Activated T-helper 1 cell treated with Interleukin-2 at 50 U/mL for 16 hours (primary cell): ENCODE measurements around the gene ZNF195.
"Not testable (repeated sequence)": the region's sequence is repeated elsewhere in the genome, so short reads cannot be mapped to it uniquely, and the experiment has no call there.

Experiments used
- DNase-seq: peaks from one replicate; pipeline ENCODE4 v3.0.0-alpha.2; 2020; ENCODE audit warnings: low read depth

Gene ZNF195

DNA sequence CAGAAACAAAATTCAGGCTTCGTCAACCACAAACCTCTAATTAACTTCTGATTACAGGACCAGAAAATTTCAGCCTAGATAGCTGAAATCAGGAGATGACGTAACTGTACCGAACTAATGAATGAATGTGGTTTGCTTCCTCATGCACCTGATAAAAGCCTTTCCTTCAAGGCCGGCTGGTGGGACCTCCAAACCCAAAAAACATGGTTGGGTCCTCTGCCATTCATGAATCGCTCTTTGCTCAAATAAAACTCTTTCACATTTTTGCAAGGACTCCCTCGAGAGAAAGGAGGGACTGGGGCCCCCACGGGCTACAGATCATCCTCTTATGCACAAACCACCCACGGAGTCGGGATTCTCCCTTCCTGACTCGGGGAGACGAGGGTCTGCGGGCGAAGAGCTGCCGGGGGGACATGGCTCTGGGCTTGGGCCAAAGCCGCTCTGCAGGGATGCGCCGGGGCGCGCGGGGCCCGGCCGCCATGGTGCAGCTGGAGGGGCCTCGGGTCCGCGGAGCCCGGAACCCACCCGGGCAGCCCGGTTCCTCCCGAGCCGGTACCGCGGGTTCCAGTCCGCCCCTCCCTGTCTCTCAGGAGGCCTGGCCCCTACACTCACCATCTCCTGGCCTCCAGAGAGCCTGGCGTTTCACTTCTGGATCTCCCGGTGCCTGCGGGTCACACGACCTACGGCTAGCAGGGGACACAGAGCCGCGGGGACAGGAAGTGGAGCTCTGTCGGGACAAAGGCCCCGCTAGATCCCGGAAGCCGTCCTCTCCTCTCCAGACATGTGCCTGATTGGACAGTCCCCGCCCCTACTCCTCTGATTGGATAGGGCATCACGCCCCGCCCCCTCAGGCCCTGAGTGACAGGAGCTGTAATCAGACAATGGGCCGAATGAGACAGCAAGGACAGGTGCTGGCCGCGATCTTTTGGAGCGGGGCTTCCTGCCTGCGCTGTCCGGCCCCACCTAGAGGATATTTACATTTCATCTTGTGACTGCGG, at the start of gene ZNF195:
TSS of gene ZNF195 (minus strand) at position 721 of the 998 bp plus-strand sequence. CDS start at position 615, 106 bp downstream.
- DNase-seq: peak; percentile 95

DNA sequence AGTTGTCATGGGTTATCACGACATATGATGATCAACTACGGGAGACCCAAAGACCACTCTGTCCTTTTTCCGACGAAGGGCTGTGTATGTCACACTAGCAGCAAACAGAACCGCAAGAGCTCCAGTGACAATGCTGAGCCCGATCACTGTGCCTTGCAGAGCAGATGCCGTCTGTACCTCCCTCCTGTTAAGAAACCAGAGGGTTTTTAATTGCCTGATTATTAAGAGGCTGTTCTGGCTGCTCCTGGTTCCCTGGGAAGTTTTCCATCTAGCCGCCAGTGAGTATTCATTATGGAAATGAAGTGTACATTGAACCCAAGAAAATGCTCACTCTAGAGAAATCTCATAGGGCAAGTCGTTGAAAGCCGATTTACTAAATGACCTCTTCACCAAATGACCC, 49.1 kb upstream of the ZNF195 start:
- not testable (repeated sequence) for DNase-seq

DNA sequence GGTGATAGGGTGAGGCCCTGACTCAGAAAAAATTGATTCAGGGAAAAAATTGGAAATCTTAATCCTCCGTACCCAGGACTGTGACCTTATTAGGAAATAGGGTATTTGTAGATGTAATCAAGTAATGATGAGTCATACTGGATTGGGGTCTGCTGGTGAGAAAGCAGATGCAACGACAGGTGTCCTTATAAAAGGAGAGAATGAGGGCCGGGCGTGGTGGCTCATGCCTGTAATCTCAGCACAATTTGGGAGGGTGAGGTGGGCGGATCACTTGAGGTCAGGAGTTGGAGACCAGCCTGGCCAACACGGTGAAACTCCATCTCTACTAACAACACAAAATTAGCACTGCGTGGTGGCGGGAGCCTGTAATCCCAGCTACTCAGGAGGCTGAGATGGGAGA, 47.6 kb upstream of the ZNF195 start:
- not testable (repeated sequence) for DNase-seq

DNA sequence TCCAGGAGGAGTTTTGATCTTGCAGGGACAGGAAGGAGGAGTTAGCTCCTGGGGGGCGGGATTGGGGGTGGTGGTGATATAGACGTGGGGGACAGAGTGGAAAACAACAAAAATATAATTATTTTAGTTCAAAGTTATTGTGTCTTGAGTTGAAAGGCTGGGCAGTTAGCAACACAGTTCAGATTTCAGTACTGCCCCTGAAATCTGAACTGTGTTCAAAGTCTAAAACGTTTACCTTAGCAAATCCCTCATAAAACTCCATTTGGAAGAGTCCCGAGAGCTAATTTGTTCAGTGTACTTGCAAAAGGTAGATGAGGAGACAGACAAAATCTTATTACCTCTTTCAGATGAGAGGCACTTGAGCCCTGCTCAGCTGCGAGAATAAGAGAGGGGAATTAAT, 45.0 kb upstream of the ZNF195 start:
- not testable (repeated sequence) for DNase-seq

DNA sequence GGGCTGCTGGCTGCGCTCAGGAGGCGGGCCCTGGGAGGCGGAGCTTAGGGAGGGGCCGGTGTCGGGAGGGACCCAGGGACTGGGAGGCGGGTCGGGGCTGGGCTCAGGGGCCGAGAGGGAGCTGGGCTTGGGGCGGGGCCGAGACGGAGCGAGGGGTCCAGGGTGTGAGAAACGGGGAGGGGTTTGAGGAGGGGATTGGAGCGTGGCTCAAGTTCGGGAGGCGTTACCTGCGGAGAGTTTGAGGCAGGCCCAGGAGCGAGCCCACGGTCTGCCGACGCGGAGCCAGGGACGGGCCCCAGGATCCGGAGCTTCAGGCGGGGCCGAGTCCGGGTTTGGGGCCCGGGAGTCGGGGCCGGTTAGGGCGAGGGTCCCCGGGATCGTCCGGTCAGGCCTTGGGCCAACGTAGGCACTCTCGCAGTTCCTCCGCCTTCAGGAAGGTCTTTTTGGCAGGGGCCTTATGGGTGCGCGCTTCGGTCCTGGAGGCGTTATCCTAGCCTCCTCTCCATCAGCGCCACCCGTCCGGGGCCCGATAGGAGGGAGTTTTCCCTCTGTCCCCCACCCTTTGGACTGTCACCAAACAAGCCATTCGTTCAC, 44.3 kb upstream of the ZNF195 start:
- DNase-seq: not testable (repeated sequence)

DNA sequence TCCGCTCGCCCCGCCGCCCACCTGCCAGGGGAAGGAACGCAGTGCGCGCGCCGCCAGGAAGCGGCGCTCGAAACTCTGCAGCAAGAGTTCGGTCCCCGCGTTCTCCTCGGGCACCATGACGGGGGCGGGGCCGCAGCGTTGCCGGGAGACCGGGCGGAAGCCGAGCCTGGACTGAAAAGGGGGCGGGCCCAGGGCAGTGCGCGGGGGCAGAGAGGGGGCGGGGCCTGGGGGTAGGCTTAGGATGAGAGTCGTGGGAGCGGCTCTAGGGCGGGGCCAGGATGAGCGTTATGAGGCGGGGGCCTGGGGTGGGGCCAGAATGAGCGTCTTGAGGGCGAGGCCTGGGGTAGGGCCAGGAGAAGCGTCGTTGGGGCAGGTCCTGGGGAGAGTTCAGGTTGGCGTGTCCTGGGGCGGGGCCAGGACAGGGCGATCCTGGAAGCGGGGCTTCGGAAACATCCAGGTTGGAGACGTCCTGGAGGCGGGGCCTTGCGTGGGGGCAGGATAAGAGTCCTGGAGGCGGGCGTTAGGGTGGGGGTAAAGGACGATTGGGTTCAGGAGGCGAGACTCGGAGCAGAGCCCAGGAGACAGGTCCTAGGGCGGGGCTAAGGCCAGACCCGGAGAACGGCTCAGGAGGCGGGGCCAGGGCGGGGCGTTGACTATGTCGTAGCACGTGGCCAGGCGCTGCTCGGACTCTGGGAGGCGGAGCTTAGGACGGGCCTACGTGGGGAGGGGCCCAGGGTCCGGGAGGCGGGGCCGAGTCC, 43.6 kb upstream of the ZNF195 start:
- peak; percentile 98 for DNase-seq

DNA sequence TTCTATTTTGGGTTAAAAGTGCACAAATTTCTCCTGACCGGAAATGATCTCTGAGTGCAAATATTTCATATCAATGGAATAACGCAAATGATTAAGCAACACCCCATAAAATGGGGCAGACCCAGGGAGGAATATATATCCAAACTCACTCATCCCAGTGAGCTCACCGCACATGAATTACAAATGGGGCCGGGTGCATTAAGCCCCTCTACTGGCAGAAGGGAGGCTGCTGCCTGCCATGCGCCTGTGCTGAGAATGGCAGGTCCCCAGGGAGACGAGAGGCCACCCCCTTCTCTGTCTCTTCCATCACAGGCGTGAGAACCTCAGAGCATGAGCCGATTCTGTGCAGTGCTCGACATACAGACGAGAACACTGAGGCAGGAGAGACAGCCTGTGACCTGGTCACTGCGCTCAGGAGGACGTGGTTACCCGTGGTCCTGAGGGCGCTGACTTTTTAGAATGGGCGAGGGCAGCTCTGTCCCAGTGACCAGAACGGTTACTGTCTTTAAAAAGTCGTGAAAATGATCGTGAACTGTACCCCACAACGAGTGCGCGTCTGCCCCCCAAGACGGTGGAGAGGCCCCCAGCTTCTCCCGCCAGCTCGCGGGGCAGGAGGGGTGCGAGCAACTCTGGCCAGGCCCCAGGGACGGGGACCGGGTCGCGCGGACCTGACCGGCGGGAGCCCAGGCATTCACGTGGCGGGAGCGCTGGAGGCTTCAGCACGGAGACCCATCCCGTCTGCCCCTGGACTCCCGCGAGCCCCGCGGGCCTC, 42.8 kb upstream of the ZNF195 start:
- DNase-seq: not testable (repeated sequence)

DNA sequence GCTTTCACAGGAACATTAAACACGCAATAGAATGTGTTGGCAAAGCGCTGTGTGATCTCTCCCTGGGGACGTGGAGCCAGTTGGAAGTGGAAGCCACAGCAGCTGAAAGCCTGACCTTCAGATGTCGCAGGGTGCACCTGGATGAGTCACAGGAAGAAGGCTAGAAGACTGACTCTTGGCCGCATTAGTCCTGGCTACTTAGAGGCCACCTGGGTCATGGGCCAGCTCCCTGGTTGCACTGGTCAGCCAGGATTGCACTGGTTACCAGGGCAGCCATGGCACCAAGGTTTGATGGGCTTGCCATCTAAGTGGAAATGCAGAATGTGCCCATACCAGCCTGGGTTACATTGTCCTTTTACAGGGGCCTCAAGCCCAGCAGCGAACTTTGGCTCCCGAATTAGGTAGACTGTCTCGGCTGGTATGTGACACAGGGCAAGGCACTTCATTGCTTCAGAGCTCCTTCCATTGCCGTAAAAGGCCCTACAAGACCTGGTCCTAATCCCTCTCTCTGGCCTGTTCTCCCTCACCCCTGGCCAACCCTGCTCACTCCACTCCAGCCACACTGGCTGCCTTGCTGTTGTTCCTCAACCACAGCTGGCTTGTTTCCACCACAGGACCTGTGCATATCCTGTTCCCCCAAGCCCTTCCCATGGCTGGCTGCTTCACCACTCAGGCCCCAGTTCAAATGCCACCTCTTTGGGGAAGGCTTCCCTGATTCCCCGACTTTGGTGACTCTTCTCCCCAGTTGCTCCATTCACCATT, 41.5 kb upstream of the ZNF195 start:
- DNase-seq: not testable (repeated sequence)

DNA sequence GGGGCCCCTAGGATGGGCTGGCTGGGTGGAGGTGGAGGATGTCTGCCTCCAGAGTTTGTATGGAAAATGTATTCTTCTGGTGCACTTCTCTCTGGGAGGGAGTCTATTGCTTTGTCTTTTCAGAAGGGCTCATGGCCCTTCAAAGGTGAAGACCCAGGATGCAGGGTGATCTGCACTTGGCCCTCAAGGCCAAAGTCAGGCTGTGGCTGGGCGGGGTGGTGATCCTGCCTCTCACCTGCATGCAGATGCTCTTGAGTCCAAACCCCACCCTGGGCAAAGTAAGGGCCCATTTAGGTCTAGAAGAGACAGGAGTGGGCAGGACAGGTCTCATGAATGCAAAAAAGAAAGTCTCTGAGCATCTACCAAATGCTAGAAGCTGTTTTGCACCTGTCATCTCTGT, 40.5 kb upstream of the ZNF195 start:
- not testable (repeated sequence) for DNase-seq

DNA sequence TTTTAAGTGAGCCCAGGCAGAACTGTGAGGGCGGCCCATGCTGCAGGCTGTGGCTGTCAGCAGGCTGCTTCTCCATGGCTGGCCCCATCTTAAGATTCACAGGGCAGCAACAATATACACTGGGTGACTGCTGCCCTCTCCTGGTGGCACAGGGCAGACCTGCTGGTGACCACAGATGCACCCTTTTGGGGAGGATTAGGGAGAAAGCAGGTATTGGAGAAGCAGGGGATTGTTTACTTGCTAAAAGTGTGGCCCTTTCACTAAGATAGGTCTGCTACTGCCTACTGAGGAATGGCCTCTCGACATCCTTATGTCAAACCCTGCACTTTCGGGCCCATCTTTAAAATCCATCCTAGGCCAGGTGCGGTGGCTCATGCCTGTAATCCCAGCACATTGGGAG, 38.1 kb upstream of the ZNF195 start:
- peak; percentile 35 for DNase-seq

DNA sequence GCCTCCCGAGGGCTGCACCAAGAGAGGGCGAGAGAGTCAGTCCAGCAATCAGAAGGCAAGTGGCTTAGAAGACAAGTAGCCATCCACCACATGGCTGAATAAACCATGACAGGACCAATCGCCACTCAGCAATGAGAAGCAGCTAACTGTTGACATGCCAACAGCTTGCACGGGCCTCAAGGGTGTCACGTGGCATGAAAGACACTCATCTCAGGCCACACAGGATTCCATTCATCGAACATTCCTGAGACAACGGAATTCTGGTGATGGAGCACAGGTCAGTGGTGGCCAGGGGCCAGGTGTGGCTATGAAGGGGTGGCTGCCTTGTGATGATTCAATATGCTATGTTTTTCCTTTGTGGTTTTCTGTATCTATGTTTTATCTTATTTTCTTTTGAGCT, 36.4 kb upstream of the ZNF195 start:
- not testable (repeated sequence) for DNase-seq

DNA sequence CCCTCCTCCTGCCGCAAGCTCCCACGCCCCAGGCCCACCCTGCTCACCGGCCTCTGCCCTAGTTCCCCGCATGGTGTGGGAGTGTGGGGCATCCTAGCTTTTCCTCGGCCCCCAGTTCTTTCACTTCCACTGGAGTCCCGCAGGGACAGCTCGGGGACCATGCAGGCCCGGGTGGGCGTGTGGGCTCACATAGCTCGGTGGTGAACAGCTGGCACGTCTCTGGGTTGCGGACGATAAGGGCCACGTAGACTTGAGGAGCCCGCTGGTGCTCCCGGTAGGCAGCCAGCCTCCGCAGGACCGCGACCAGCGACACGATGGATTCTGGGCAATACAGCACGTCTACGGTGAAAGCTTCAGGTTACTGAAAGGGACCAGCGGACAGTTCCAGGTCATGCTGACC, 34.7 kb upstream of the ZNF195 start:
- DNase-seq: not testable (repeated sequence)

DNA sequence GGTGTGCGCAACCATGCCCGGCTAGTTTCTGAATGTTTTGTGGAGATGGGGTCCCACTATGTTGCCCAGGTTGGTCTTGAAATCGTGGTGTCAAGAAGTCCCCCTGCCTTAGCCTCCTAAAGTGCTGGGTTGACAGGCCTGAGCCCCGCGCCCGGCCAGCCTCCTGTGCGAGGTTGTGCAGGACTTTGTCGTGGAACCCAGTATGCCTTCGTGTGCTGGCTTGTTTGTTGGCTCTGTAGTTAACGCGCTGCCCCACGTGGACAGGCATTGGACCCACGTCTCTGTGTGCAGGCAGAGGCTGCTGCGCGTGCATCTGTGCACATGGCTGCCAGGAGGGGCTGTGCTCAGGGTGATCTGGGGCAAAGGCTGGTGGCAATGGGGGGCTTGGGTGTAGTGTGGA, 33.9 kb upstream of the ZNF195 start:
- DNase-seq: no peak

DNA sequence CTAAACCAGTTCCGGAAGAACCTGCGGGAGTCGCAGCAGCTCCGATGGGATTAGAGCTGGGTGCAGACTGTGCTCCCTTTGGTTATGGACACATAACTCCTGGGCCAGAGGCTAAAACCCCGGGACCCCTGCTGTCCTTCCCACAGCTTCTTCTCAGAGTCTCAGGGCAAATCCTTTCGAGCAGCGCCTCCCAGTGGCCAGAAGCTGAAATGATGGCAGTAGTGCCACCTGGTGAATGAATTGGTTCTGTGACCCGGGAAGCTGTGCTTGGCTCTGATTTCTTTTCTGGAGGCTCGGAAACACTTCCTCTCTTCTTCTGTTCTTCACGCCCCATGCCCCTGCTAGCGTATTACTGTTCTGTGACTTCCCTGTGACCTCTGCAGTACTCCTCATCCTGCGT, 29.8 kb upstream of the ZNF195 start:
- peak; percentile 52 for DNase-seq

DNA sequence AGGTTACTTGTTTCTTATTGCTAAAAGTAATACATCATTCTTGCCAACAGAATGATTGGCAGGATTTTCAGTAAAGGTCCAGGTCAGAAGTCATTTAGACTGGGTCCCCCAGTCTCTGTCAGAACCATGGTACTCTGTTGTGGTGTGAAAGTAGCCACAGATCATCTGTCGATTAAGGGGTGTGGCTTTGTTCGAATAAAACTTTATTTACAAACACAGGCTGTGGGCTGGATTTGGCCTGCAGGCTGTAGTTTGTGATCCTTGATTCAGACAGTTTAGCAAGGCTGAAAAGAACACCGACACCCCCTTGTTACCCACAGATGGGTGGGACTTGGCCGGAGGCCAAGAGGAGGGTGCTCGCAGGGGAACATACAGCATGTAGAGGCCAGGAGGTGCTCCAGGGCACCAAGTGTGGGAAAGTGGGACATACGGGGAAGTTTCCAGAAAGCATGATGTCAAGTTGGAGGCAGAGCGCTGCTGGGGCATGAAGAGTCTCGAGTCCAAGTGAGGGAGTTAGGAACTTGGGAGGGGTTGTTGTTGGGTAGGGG, 29.2 kb upstream of the ZNF195 start:
- DNase-seq: not testable (repeated sequence)

DNA sequence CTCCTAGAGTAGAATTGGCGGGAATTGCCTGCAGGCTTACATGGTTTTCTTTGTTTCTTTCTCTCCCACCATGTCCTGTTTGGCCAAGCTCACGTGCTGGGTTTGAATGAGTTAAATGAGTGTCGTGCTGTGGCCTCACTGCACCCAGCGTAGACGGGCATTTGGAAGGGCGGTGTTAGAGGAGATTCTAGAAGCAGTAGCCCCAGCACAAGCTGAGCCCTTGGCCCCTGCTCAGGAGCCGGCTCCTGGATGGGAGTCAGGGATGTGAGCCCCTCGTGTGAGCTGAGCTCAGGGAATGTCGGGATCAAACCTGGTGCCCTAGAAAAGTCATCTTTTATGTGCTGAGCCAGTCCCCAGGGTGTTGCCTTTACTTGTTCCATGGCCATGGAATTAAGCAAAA, 28.0 kb upstream of the ZNF195 start:
- DNase-seq: not testable (repeated sequence)

DNA sequence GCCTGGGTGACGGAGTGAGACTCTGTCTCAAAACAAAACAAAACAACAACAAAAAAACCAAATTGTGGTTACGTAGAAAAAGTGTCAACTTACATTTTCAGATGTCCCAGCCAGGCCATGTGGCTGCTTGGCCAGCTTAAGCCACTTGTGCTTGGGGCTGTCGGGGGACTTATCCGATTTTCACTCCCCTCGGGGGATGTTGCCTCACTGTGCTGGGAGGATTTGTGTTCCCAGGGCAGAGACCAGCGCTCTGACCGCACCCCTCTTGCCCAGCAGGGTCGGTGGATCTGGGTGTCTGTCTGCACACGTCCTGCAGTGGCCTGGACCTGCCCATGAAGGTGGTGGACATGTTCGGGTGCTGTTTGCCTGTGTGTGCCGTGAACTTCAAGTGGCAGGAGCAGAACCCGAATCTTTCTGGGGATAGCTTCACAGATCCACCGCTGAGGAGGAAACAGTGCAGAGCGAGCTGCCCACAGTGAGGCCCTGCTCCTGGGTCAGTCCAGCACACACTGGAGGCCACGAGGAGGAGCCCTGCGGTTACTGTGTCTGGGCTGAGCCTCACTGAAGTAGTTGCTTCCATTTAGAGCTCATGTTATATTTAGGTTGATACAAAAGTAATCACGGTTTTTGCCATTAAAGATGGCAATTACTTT, 27.4 kb upstream of the ZNF195 start:
- DNase-seq: not testable (repeated sequence)

DNA sequence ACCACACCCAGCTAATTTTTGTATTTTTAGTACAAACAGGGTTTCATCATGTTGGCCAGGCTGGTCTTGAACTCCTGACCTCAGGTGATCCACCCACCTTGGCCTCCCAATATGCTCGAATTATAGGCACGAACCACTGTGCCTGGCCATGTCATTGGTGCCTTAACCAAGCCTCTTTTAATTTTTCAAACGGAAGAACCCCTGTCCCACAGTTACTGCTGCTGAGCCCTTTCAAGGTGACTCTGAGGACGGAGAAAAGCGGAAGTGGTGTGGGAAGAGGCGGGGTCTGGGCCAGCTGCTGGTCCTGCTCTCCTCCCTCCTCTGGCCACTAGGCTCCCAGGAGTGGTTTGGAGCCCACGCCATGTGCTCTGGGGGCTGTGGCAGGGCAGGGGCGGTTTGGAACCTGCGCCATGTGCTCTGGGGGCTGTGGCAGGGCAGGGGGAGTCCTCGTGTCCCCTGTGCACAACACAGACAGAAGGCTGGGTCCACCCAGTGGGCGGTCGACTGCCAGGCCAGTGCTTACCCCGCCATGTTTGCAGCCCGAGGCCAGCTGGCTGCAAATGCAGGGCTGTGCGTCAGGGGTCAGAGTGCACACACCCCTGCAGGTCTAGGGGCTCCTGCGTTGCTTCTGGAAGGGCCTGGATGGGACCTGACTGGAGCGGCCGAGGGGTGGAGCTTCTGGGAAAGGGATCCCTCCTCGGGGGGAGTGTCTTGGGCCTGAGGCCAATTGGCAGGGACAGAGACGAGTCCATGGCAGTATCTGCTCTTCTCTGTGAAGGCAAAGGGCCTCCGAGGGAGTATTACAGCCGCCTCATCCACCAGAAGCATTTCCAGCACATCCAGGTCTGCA, 25.4 kb upstream of the ZNF195 start:
- not testable (repeated sequence) for DNase-seq

DNA sequence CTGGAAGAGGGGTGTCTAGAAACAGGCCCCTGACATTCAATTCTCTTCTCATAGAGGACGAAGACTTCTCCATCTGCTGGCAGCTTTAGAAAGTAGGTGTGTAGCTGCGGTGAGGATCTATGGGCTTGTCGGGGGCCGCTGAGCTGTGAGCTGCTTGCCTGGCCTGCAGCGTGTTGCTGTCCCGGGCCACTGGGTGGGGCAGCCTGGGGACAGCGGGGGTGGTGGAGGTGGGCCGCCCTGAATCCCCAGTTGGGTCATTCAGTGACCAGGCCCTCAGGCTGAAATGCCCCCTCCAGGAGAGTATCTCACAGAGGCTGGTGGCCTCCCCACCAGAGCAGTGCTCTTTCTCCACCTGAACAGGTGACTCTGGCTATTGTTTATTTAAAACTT, 23.9 kb upstream of the ZNF195 start:
- DNase-seq: not testable (repeated sequence)
